Suprapubic skin (tissue), 4 donors: Measurements from ENCODE around the gene ITPKB.

ENCODE experiments used
- CTCF ChIP-seq, 2 donors: fragments of 200-600 bp in 1 of 2; fragments of 450-650 bp in 1 of 2; sonication (generic) in 1 of 2; IDR thresholded peaks; one replicate each; pipeline ENCODE4 v1.5.1; 2016 to 2019; ENCODE audit warnings: antibody characterized with exemption in 2 of 2, mild to moderate bottlenecking in 1 of 2, moderate library complexity in 1 of 2
- EP300 ChIP-seq: sonication (generic); formaldehyde crosslinking; IDR thresholded peaks from one replicate; pipeline ENCODE4 v1.6.1; 2017; ENCODE audit warnings: antibody characterized with exemption
- POLR2A ChIP-seq, 2 donors: fragments of 450-650 bp; IDR thresholded peaks; one replicate each; pipeline ENCODE4 v1.6.1; 2017; ENCODE audit warnings: antibody characterized with exemption in 2 of 2, mild to moderate bottlenecking in 2 of 2, moderate library complexity in 2 of 2
- POLR2AphosphoS5 ChIP-seq, 3 donors: sonication (generic); formaldehyde crosslinking; IDR thresholded peaks; one replicate each; pipeline ENCODE4 v1.6.1; 2017; ENCODE audit warnings: antibody characterized with exemption in 3 of 3

DNA sequence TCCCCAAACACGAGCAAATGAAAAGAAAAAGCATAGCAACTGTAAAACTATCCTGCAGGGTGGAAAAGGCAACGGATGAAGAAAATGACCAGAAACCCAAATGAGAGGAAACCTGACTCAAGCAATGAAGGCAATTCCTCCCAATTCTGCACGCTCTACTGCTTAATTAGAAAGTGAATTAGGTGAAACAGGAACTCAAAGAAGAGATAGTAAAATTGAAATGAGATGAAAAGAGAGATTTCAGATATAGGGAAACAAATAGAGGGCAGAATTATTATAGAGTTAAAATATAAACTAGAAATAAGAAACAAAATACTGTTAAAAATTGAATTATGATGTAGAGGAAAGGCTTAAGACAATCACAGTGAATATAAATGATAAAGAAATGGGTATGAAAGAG is 27.5 kb upstream of the ITPKB start:
- TF ChIP-seq POLR2AphosphoS5 (IDR thresholded peaks at IDR 0.05) (no peak), CTCF (IDR thresholded peaks at IDR 0.05) (no peak), EP300 (no peak), POLR2A (IDR thresholded peaks at IDR 0.05) (no peak)
